ENCODE results near the gene MVD. TPM values are rescaled to one million over a fixed set of nuclear protein-coding genes. Genes with fewer than 3 reads are reported as not detected.

The MVD gene
- total and polyA plus RNA-seq, 10 of the 15 experiments (the other 5 are each of a cell fraction or from before 2014, with no cell fraction given): 5.0 to 147 (median 65.0) TPM

DNA sequence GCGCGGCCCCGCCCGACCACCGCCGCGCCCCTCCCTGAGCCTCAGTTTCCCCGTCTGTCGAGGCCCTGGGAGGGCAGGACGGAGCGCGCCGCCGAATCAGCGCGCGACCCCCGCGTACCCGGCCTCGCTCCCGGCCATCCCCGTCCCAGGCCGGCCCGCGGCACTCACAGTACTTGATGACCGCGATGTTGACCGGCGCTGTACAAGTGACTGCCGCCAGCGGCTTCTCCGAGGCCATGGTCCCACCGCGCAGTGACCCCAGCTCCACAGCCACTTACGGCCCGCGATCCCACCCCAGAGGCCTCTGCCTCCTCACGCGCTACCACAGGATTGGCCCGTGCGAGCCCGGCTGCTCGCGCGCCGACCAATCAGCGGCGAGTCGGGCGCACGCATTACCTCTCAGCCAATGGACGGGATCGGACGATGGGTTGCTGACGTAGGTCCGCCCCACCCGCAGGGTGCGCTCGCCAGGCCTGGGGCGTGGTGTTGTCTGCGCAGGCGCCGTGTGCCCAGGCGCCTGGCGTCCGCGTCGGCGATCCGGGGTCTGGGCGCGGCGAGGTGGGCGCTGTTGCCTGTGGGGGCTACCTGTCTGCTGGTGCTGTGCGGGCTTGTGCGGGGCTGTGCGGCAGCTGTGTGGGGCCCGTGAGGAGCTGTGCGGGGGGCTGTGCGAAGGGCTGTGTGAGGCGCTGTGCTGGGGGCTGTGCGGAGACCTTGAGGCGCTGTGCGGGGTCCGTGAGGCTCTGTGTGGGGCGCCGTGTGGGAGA is at the start of gene MVD (continued):
- TF ChIP-seq SMAD1 (IDR thresholded peaks at IDR 0.05; ENCODE audit: low read depth, partially characterized antibody) (no peak), ESRRA (IDR thresholded peaks at IDR 0.05; ENCODE audit: low read length) (no peak), JUNB (IDR thresholded peaks at IDR 0.05) (no peak), CBX3 (IDR thresholded peaks at IDR 0.05; ENCODE audit: borderline replicate concordance, low read depth) (no peak), ELK1 (IDR thresholded peaks at IDR 0.05; ENCODE audit: low read depth, low read length) (no peak), KLF5 (IDR thresholded peaks at IDR 0.05; ENCODE audit: partially characterized antibody) (peak; percentile 66), STAT1 (conservative IDR thresholded peaks at IDR 0.05) (no peak), PBX3 (IDR thresholded peaks at IDR 0.05; ENCODE audit: insufficient replicate concordance, low read depth, low read length) (no peak), FOXM1 (IDR thresholded peaks at IDR 0.05; ENCODE audit: low read depth, low read length) (no peak), RELA (IDR thresholded peaks at IDR 0.05; ENCODE audit: borderline replicate concordance, partially characterized antibody) (no peak), EP300 (IDR thresholded peaks at IDR 0.05; ENCODE audit: borderline replicate concordance in 1 of 2, control insufficient read depth in 1 of 2, low read depth in 2 of 2, low read length in 2 of 2) (no peak), ETV6 (conservative IDR thresholded peaks at IDR 0.05 in 1 of 2, IDR thresholded peaks at IDR 0.05 in 1 of 2; ENCODE audit: borderline replicate concordance in 1 of 2, low read depth in 1 of 2) (no peak), TARDBP (IDR thresholded peaks at IDR 0.05; ENCODE audit: borderline replicate concordance) (no peak), BCL11A (IDR thresholded peaks at IDR 0.05; ENCODE audit: low read depth, low read length) (no peak), RAD51 (IDR thresholded peaks at IDR 0.05) (no peak), MTA3 (IDR thresholded peaks at IDR 0.05; ENCODE audit: borderline replicate concordance, low read length) (no peak), PKNOX1 (IDR thresholded peaks at IDR 0.05) (peak; percentile 41; the same call in 1 of the 2 replicates), CHD2 (IDR thresholded peaks at IDR 0.05; ENCODE audit: borderline replicate concordance, low read depth, low read length) (peak; percentile 92), CREM (IDR thresholded peaks at IDR 0.05; ENCODE audit: low read depth) (peak; percentile 93), TAF1 (IDR thresholded peaks at IDR 0.05; ENCODE audit: borderline replicate concordance, low read depth, low read length) (peak; percentile 69), ZNF384 (IDR thresholded peaks at IDR 0.05; ENCODE audit: borderline replicate concordance, low read depth, low read length) (no peak), RUNX3 (IDR thresholded peaks at IDR 0.05; ENCODE audit: low read length) (peak; percentile 43)
- TF ChIP-seq, protein P1, sequence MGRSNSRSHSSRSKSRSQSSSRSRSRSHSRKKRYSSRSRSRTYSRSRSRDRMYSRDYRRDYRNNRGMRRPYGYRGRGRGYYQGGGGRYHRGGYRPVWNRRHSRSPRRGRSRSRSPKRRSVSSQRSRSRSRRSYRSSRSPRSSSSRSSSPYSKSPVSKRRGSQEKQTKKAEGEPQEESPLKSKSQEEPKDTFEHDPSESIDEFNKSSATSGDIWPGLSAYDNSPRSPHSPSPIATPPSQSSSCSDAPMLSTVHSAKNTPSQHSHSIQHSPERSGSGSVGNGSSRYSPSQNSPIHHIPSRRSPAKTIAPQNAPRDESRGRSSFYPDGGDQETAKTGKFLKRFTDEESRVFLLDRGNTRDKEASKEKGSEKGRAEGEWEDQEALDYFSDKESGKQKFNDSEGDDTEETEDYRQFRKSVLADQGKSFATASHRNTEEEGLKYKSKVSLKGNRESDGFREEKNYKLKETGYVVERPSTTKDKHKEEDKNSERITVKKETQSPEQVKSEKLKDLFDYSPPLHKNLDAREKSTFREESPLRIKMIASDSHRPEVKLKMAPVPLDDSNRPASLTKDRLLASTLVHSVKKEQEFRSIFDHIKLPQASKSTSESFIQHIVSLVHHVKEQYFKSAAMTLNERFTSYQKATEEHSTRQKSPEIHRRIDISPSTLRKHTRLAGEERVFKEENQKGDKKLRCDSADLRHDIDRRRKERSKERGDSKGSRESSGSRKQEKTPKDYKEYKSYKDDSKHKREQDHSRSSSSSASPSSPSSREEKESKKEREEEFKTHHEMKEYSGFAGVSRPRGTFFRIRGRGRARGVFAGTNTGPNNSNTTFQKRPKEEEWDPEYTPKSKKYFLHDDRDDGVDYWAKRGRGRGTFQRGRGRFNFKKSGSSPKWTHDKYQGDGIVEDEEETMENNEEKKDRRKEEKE (IDR thresholded peaks at IDR 0.05): no peak

All from GM12878 (cell line).